Activated CD4-positive, alpha-beta T cell treated with anti-CD3 and anti-CD28 coated beads for 36 hours (primary cell): ENCODE data around the gene WNT3A. TPM values are rescaled to one million over a fixed set of nuclear protein-coding genes. Genes with fewer than 3 reads are reported as not detected.

ENCODE experiments used
- ATAC-seq: fragments of 200-7000 bp; cut with Tn5 transposase; one replicate; pipeline ENCODE4 v1.10.0; 2021; ENCODE audit warnings: mild to moderate bottlenecking, moderate library complexity
- CTCF ChIA-PET: fragments of 350-600 bp; sonication (Branson Sonifier 250); formaldehyde crosslinking; loops from one replicate; lab custom pipeline; 2021; ENCODE audit warnings: antibody characterized with exemption; lab: Charles Lee
- POLR2A ChIA-PET: fragments of 350-600 bp; sonication (Branson Sonifier 250); formaldehyde crosslinking; loops from one replicate; lab custom pipeline; 2021; ENCODE audit warnings: antibody characterized with exemption, inconsistent platforms; lab: Charles Lee
- DNase-seq: peaks from one replicate; pipeline ENCODE4 v3.0.0-alpha.2; 2020
- H3K27ac Mint-ChIP-seq: one replicate; pipeline ENCODE4 v1.8.0; 2021; ENCODE audit warnings: mixed read lengths
- H3K27me3 Mint-ChIP-seq: one replicate; pipeline ENCODE4 v1.8.0; 2021; ENCODE audit warnings: mixed read lengths
- H3K36me3 Mint-ChIP-seq: one replicate; pipeline ENCODE4 v1.8.0; 2021; ENCODE audit warnings: low read depth, mixed read lengths
- H3K4me1 Mint-ChIP-seq: one replicate; pipeline ENCODE4 v1.8.0; 2021; ENCODE audit warnings: mixed read lengths
- H3K4me3 Mint-ChIP-seq: one replicate; pipeline ENCODE4 v1.8.0; 2021; ENCODE audit warnings: mild to moderate bottlenecking, moderate library complexity, mixed read lengths
- H3K9me3 Mint-ChIP-seq: one replicate; pipeline ENCODE4 v1.8.0; 2021; ENCODE audit warnings: low read depth, mixed read lengths
- intact Hi-C, 2 experiments: fragments of 100-400 bp; cut with DNase I in 1 of 2; cut with micrococcal nuclease in 1 of 2; formaldehyde crosslinking; loops; one replicate each; pipeline versions ENCODE4 v1.14.2 to v1.15.1; 2022 to 2024; cut with DNase I, micrococcal nuclease
- total RNA-seq, 2 experiments: library from RNA; stranded (reverse); gene quantifications; one replicate each; pipeline ENCODE4 v1.2.3, GENCODE V29; 2021

WNT3A gene
- total RNA-seq, 2 experiments from 2014 or later = not detected

DNA sequence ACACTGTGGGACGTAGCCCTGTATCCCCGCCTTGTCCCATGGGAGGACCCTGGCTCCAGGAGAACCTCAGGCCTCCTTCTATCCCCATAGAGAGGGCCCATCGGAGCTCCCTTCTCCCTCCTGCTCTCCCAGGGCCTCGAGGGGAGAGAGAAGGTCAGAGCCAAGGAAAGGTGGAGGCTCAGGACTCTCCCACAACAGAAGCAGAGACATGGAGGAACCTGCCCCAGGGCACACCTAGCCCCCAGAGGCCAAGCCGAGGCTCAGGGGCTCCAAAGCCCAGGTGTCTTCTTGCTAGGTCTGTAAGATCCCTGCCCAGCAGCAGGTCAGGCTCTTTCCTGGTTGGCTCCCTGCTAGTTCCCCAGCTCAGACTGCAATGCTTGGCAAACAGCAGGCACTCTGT lies 41.3 kb downstream of the WNT3A start:
- ChIA-PET CTCF (no interaction called here), POLR2A (no interaction called here)
- H3K4me1 Mint-ChIP-seq = no peaks in the 10 kb centered on the region

DNA sequence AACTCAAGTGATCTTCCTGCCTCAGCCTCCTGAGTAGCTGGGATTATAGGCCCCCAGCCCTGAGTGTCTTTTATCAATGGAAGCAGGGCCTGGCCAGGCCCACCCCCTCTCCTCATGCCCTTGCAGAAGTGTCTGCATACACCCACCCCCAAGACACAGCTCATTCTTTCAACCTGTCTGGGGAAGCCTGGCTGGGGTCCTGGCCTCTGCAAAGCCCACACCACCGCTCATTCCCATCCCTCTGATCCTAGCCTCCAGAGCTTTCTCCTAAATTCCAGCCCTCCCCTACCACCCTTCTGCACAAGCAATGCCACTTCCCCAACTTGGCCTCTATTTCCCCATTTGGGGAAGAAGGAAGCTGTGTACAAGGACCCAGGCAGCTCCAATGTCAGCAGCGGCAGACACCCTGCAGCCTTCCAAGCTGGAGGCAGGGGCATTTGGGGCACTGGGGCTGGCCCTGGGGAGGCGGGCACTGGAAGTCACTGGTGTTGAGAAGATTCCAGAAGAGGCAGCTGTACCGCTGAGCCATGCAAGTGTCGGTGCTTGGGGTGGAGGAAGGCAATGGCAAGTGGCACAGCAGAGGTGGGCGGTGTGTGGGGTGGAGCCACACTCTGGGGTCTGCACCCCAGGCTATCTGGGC lies 42.0 kb downstream of the WNT3A start:
- no peaks in the 10 kb centered on the region for H3K4me1 Mint-ChIP-seq
- peaks cover 22% of the 10 kb centered on the region for H3K27me3 Mint-ChIP-seq
- no peak overlapping the region for H3K4me3 Mint-ChIP-seq
- no peak overlapping the region for H3K27ac Mint-ChIP-seq
- ChIA-PET POLR2A (no interaction called here), CTCF (no interaction called here)
- H3K36me3 Mint-ChIP-seq = no peaks in the 10 kb centered on the region
- no peak for ATAC-seq
- DNase-seq = no peak
- intact Hi-C loops = no loop called here
- H3K9me3 Mint-ChIP-seq = no peaks in the 10 kb centered on the region

More for the DNA sequence above, 41.3 kb downstream of the WNT3A start:
- Mint-ChIP-seq H3K36me3 (no peaks in the 10 kb centered on the region), H3K27me3 (peaks cover 18% of the 10 kb centered on the region), H3K4me3 (no peak overlapping the region), H3K27ac (no peak overlapping the region), H3K9me3 (no peaks in the 10 kb centered on the region)
- intact Hi-C loops = no loop called here
- DNase-seq (no peak), ATAC-seq (no peak)

DNA sequence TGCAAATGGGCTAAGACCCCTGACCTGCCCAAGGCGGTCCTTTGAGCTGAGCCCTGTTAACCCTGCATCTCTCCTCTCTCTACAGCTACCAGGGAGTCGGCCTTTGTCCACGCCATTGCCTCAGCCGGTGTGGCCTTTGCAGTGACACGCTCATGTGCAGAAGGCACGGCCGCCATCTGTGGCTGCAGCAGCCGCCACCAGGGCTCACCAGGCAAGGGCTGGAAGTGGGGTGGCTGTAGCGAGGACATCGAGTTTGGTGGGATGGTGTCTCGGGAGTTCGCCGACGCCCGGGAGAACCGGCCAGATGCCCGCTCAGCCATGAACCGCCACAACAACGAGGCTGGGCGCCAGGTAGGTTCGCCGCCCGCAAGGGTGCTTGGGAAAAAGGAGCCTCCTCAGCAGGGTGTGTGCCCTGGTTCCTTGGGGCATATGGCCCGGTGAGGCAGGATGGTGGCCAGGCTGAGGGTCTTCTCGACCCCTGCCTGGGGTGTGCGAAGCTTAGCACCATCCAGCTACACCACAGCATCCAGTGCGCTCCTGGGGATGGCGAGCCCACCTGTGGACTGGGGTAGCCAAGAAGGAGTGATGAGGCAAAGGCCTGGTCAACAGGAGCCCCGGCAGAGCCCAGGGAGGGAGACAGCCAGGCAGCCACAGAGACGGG lies 43.9 kb downstream of the WNT3A start:
- H3K27me3 Mint-ChIP-seq = peaks cover 26% of the 10 kb centered on the region
- POLR2A ChIA-PET = no interaction called here
- no peaks in the 10 kb centered on the region for H3K36me3 Mint-ChIP-seq
- DNase-seq (no peak), ATAC-seq (no peak)
- no peaks in the 10 kb centered on the region for H3K4me1 Mint-ChIP-seq
- no peak overlapping the region for H3K4me3 Mint-ChIP-seq
- intact Hi-C loops = no loop called here
- H3K9me3 Mint-ChIP-seq = no peaks in the 10 kb centered on the region
- CTCF ChIA-PET = no interaction called here
- H3K27ac Mint-ChIP-seq = no peak overlapping the region

GRCh38 chr1:228058172-228058948 lies 51.6 kb downstream of the WNT3A start:
- no peak overlapping the region for H3K4me3 Mint-ChIP-seq
- intact Hi-C loops = loop anchor here in 1 of 2 experiments (2.0 kb wide), 1 partner anchor 116 kb away; no protein-coding TSS in a partner anchor
- peaks cover 34% of the 10 kb centered on the region for H3K27me3 Mint-ChIP-seq
- CTCF ChIA-PET = interaction anchor here (1.0 kb wide), 1 partner anchor 59 kb away, joined by 4 read pairs; no protein-coding TSS in a partner anchor
- no peak for DNase-seq
- ATAC-seq = no peak
- H3K36me3 Mint-ChIP-seq = no peaks in the 10 kb centered on the region
- no peaks in the 10 kb centered on the region for H3K9me3 Mint-ChIP-seq
- POLR2A ChIA-PET = no interaction called here
- H3K27ac Mint-ChIP-seq = no peak overlapping the region
- H3K4me1 Mint-ChIP-seq = peaks cover 9% of the 10 kb centered on the region

DNA sequence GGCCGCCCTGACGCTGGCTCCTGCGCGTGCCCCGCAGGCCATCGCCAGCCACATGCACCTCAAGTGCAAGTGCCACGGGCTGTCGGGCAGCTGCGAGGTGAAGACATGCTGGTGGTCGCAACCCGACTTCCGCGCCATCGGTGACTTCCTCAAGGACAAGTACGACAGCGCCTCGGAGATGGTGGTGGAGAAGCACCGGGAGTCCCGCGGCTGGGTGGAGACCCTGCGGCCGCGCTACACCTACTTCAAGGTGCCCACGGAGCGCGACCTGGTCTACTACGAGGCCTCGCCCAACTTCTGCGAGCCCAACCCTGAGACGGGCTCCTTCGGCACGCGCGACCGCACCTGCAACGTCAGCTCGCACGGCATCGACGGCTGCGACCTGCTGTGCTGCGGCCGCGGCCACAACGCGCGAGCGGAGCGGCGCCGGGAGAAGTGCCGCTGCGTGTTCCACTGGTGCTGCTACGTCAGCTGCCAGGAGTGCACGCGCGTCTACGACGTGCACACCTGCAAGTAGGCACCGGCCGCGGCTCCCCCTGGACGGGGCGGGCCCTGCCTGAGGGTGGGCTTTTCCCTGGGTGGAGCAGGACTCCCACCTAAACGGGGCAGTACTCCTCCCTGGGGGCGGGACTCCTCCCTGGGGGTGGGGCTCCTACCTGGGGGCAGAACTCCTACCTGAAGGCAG lies 52.3 kb downstream of the WNT3A start:
- intact Hi-C loops = loop anchor here in 1 of 2 experiments (1.0 to 2.0 kb wide), 8 partner anchors 23 to 217 kb away; partner anchors contain the start of genes ARF1, C1orf35, GUK1 and MRPL55
- Mint-ChIP-seq H3K4me3 (peak overlapping the region; percentile 51), H3K4me1 (peaks cover 9% of the 10 kb centered on the region), H3K27ac (no peak overlapping the region), H3K27me3 (peaks cover 32% of the 10 kb centered on the region), H3K9me3 (no peaks in the 10 kb centered on the region), H3K36me3 (no peaks in the 10 kb centered on the region)
- peak; percentile 52 for ATAC-seq
- DNase-seq = peak; percentile 64
- ChIA-PET CTCF (interaction anchor here (1.0 kb wide), 1 partner anchor 60 kb away, joined by 4 read pairs; no protein-coding TSS in a partner anchor), POLR2A (no interaction called here)

DNA sequence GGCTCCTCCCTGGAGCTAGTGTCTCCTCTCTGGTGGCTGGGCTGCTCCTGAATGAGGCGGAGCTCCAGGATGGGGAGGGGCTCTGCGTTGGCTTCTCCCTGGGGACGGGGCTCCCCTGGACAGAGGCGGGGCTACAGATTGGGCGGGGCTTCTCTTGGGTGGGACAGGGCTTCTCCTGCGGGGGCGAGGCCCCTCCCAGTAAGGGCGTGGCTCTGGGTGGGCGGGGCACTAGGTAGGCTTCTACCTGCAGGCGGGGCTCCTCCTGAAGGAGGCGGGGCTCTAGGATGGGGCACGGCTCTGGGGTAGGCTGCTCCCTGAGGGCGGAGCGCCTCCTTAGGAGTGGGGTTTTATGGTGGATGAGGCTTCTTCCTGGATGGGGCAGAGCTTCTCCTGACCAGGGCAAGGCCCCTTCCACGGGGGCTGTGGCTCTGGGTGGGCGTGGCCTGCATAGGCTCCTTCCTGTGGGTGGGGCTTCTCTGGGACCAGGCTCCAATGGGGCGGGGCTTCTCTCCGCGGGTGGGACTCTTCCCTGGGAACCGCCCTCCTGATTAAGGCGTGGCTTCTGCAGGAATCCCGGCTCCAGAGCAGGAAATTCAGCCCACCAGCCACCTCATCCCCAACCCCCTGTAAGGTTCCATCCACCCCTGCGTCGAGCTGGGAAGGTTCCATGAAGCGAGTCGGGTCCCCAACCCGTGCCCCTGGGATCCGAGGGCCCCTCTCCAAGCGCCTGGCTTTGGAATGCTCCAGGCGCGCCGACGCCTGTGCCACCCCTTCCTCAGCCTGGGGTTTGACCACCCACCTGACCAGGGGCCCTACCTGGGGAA lies 53.0 kb downstream of the WNT3A start:
- intact Hi-C loops = loop anchor here in 1 of 2 experiments (1.0 to 2.0 kb wide), 9 partner anchors 22 to 272 kb away; partner anchors contain the start of genes ARF1, C1orf35, GUK1 and MRPL55
- DNase-seq = peak; percentile 91
- ChIA-PET CTCF (no interaction called here), POLR2A (interaction anchor here (1.2 kb wide), 1 partner anchor 23 kb away, joined by 3 read pairs; the partner anchor contains the start of gene ARF1)
- H3K27me3 Mint-ChIP-seq = peaks cover 30% of the 10 kb centered on the region
- H3K9me3 Mint-ChIP-seq = no peaks in the 10 kb centered on the region
- H3K36me3 Mint-ChIP-seq = no peaks in the 10 kb centered on the region
- H3K4me1 Mint-ChIP-seq = peaks cover 9% of the 10 kb centered on the region
- no peak overlapping the region for H3K27ac Mint-ChIP-seq
- ATAC-seq = peak; percentile 85
- peak overlapping the region; percentile 51 for H3K4me3 Mint-ChIP-seq

DNA sequence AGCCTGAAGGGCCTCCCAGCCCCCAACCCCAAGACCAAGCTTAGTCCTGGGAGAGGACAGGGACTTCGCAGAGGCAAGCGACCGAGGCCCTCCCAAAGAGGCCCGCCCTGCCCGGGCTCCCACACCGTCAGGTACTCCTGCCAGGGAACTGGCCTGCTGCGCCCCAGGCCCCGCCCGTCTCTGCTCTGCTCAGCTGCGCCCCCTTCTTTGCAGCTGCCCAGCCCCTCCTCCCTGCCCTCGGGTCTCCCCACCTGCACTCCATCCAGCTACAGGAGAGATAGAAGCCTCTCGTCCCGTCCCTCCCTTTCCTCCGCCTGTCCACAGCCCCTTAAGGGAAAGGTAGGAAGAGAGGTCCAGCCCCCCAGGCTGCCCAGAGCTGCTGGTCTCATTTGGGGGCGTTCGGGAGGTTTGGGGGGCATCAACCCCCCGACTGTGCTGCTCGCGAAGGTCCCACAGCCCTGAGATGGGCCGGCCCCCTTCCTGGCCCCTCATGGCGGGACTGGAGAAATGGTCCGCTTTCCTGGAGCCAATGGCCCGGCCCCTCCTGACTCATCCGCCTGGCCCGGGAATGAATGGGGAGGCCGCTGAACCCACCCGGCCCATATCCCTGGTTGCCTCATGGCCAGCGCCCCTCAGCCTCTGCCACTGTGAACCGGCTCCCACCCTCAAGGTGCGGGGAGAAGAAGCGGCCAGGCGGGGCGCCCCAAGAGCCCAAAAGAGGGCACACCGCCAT lies 53.8 kb downstream of the WNT3A start:
- no peaks in the 10 kb centered on the region for H3K36me3 Mint-ChIP-seq
- no peaks in the 10 kb centered on the region for H3K9me3 Mint-ChIP-seq
- peaks cover 29% of the 10 kb centered on the region for H3K27me3 Mint-ChIP-seq
- intact Hi-C loops = loop anchor here in 1 of 2 experiments (1.0 kb wide), 1 partner anchor 272 kb away; no protein-coding TSS in a partner anchor
- no peak overlapping the region for H3K27ac Mint-ChIP-seq
- ATAC-seq (no peak), DNase-seq (no peak)
- H3K4me1 Mint-ChIP-seq = peaks cover 9% of the 10 kb centered on the region
- CTCF ChIA-PET = no interaction called here
- H3K4me3 Mint-ChIP-seq = no peak overlapping the region
- POLR2A ChIA-PET = interaction anchor here (0.6 to 1.2 kb wide), 2 partner anchors 22 to 24 kb away, joined by 3 read pairs; partner anchors contain the start of gene ARF1

- Mint-ChIP-seq H3K36me3 (no peaks in the 10 kb centered on the region), H3K4me1 (peaks cover 9% of the 10 kb centered on the region), H3K27ac (no peak overlapping the region), H3K27me3 (peaks cover 25% of the 10 kb centered on the region), H3K9me3 (no peaks in the 10 kb centered on the region), H3K4me3 (no peak overlapping the region)
- POLR2A ChIA-PET = no interaction called here
- DNase-seq (no peak), ATAC-seq (no peak)
- intact Hi-C loops = no loop called here
- CTCF ChIA-PET = no interaction called here
Measured at GRCh38 chr1:228061411-228062084, 54.8 kb downstream of the WNT3A start.

DNA sequence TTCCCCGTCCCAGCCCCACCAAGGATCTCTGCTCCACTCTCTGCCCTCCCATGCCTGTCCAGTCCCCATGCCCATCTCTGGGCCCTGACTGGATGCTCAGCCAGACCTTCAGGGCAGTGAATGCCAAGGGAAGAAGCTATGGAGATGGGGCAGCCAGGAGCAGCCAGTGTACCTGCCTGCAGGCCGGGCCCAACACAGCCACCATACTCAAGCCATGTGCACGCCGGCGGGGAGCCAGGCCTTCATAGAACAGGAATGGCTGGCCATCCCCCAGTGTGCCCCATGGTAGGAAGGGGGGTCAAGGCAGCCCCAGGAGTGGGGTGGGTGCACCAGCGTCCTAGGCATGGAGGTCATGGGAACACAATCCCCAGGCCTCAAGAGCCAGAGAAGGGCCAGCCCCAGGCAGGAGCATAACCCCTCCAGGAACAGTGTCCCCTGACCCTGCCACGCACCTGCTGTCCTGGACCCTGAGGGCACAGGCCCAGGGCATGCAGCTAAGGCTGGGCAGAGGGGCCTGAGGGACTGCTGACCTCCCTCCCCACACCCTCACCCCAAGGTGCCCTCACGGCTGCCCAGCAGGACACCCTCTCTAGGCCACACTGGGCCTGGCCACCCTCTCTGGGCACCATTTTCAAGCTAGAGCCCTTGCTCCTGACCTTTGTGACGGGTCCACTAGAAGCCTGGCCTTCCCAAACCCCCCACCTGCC lies 55.4 kb downstream of the WNT3A start:
- ATAC-seq = no peak
- no peaks in the 10 kb centered on the region for H3K9me3 Mint-ChIP-seq
- H3K4me1 Mint-ChIP-seq = peaks cover 9% of the 10 kb centered on the region
- CTCF ChIA-PET = interaction anchor here (0.6 kb wide), 1 partner anchor 22 kb away, joined by 4 read pairs; no protein-coding TSS in a partner anchor
- H3K27me3 Mint-ChIP-seq = peaks cover 24% of the 10 kb centered on the region
- no peaks in the 10 kb centered on the region for H3K36me3 Mint-ChIP-seq
- H3K27ac Mint-ChIP-seq = no peak overlapping the region
- POLR2A ChIA-PET = no interaction called here
- H3K4me3 Mint-ChIP-seq = no peak overlapping the region
- intact Hi-C loops = no loop called here
- no peak for DNase-seq
